ENCODE measurements around the gene IL17RC.
"Not testable (repeated sequence)": the region's sequence is repeated elsewhere in the genome, so short reads cannot be mapped to it uniquely, and the experiment has no call there.

The IL17RC gene, protein sequence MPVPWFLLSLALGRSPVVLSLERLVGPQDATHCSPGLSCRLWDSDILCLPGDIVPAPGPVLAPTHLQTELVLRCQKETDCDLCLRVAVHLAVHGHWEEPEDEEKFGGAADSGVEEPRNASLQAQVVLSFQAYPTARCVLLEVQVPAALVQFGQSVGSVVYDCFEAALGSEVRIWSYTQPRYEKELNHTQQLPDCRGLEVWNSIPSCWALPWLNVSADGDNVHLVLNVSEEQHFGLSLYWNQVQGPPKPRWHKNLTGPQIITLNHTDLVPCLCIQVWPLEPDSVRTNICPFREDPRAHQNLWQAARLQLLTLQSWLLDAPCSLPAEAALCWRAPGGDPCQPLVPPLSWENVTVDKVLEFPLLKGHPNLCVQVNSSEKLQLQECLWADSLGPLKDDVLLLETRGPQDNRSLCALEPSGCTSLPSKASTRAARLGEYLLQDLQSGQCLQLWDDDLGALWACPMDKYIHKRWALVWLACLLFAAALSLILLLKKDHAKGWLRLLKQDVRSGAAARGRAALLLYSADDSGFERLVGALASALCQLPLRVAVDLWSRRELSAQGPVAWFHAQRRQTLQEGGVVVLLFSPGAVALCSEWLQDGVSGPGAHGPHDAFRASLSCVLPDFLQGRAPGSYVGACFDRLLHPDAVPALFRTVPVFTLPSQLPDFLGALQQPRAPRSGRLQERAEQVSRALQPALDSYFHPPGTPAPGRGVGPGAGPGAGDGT

DNA sequence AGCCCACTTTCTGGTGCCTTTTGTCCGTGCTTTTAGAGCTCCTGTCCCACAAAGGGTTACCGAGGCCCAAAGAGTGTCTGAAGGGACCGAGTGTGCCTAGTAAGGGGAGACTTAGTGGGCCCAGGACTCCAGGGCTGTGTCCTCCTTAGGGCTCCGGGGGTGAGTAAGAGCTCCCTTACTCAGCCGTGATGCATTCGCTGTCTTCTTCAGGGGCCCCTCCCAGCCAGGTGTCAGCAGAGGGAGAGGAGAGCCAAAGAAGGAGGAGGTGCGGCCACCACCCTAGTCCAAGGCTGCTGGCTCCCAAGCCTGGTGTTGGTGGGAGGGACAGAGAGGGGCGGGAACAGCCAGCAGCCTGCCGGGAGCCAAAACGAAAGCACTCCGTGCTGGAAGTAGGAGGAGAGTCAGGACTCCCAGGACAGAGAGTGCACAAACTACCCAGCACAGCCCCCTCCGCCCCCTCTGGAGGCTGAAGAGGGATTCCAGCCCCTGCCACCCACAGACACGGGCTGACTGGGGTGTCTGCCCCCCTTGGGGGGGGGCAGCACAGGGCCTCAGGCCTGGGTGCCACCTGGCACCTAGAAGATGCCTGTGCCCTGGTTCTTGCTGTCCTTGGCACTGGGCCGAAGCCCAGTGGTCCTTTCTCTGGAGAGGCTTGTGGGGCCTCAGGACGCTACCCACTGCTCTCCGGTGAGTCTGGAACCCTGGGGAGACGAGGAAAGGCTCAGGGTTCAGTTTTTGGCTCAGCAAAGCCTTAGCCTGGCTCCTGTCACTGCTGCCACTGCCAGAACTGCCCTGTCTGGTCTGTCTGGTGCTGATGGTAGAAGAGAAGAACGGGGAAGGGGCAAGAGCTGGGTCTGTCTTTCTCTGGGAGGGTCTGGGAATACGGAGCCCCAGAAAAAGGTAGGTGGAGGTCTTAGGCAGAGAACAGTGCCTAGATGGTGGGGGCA, at the start of gene IL17RC:
Gene IL17RC (plus strand): TSS at position 365 of the 947 bp plus-strand sequence. CDS start 218 bp downstream, at position 583.
- TF ChIP-seq, protein P1, sequence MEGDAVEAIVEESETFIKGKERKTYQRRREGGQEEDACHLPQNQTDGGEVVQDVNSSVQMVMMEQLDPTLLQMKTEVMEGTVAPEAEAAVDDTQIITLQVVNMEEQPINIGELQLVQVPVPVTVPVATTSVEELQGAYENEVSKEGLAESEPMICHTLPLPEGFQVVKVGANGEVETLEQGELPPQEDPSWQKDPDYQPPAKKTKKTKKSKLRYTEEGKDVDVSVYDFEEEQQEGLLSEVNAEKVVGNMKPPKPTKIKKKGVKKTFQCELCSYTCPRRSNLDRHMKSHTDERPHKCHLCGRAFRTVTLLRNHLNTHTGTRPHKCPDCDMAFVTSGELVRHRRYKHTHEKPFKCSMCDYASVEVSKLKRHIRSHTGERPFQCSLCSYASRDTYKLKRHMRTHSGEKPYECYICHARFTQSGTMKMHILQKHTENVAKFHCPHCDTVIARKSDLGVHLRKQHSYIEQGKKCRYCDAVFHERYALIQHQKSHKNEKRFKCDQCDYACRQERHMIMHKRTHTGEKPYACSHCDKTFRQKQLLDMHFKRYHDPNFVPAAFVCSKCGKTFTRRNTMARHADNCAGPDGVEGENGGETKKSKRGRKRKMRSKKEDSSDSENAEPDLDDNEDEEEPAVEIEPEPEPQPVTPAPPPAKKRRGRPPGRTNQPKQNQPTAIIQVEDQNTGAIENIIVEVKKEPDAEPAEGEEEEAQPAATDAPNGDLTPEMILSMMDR (conservative IDR thresholded peaks at IDR 0.05; ENCODE audit: low read length): no peak
- H3K4me3 ChIP-seq (ENCODE audit: low read length): peak within 1 kb of the TSS; percentile 71
- peak; percentile 80 for DNase-seq (ENCODE audit: low read depth)

- TF ChIP-seq, protein P1 (conservative IDR thresholded peaks at IDR 0.05; ENCODE audit: low read length): no peak
- no peak for DNase-seq (ENCODE audit: low read depth)
- H3K4me3 ChIP-seq (ENCODE audit: low read length): no peak overlapping the region
Observed at GRCh38 chr3:9867106-9867505, 49.8 kb upstream of the IL17RC start.

- TF ChIP-seq, protein P1 (conservative IDR thresholded peaks at IDR 0.05; ENCODE audit: low read length): no peak
- no peak for DNase-seq (ENCODE audit: low read depth)
- H3K4me3 ChIP-seq (ENCODE audit: low read length): no peak overlapping the region
Observed at GRCh38 chr3:9869955-9870354, 46.9 kb upstream of the IL17RC start.

GRCh38 chr3:9870978-9871377, 45.9 kb upstream of the IL17RC start:
- no peak overlapping the region for H3K4me3 ChIP-seq (ENCODE audit: low read length)
- peak; percentile 66 for DNase-seq (ENCODE audit: low read depth)
- TF ChIP-seq, protein P1 (conservative IDR thresholded peaks at IDR 0.05; ENCODE audit: low read length): no peak

DNA sequence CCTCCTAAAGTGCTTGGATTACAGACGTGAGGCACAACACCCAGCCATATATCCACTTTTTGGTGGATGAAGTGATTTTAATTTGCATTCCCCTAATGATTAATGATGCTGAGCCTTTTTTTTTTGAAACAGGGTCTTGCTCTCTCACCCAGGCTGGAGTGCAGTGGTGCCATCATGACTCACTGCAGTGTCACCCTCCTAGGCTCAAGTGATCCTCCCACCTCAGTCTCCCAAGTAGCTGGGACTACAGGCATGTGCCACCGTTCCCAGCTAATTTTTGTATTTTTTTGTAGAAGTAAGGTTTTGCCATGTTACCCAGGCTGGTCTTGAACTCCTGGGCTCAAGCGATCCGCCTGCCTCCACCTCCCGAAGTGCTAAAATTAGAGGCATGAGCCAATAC, 44.8 kb upstream of the IL17RC start:
- not testable (repeated sequence) for H3K4me3 ChIP-seq (ENCODE audit: low read length); DNase-seq (ENCODE audit: low read depth)

DNA sequence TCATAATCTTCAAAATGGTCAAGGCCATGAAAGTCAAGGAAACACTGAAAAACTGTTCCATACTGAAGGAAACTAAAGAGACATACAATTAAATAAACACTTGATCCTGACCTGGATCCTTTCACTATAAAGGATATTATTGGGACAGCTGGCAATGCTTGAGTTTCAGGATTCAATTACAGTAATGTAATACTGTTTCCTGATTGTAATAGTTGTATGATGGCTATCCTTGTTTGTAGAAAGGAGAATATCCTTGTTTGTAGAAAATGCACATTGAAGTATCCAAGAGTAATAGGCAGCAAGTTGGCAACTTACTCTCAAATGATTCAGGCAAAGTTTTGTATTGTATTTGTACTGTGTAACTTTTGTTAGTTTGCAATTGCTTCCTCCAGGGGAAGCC, 41.5 kb upstream of the IL17RC start:
- DNase-seq (ENCODE audit: low read depth): no peak
- TF ChIP-seq, protein P1 (conservative IDR thresholded peaks at IDR 0.05; ENCODE audit: low read length): no peak
- no peak overlapping the region for H3K4me3 ChIP-seq (ENCODE audit: low read length)

GRCh38 chr3:9876255-9876654, 40.6 kb upstream of the IL17RC start:
- H3K4me3 ChIP-seq (ENCODE audit: low read length); DNase-seq (ENCODE audit: low read depth): not testable (repeated sequence)
